Activated T-helper 1 cell treated with anti-CD3 and anti-CD28 coated beads, Interleukin-2, amount 50 U/mL, for 16 hours (primary cell): Measurements from ENCODE around the gene NXNL2.

ENCODE experiments used
- DNase-seq, 2 donors: peaks; one replicate each; pipeline ENCODE4 v3.0.0-alpha.2; 2020; ENCODE audit warnings: low read depth in 1 of 2, low spot score in 1 of 2

The NXNL2 gene

GRCh38 chr9:88534456-88535225 lies at the start of gene NXNL2:
NXNL2 (plus strand) TSS chr9:88535178; CDS start chr9:88535435, 257 bp downstream.
- DNase-seq = no peak

- DNase-seq = no peak
Measured at GRCh38 chr9:88488166-88488565, 46.8 kb upstream of the NXNL2 start.

- no peak for DNase-seq
Measured at GRCh38 chr9:88494983-88495721, 39.8 kb upstream of the NXNL2 start.

DNA sequence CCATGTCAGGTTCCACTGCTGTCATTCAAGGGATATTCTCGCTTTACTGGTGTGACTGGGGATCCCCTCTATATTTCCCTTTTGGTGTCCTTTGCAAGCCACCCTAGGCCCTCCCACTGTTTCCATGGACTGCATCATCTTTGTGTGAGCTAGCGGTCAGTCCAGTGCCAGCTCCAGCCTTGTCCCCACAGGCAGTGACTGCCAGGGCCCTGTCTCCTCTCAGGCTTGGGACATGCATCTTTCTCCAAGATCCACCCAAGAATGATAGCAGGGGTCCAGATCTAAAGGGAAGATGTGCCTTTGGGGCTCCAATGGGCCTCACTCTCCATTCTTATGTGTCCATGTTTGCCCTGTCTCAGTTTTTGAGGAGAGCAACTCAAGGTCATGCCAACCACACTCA lies 37.8 kb upstream of the NXNL2 start:
- DNase-seq = no peak

DNA sequence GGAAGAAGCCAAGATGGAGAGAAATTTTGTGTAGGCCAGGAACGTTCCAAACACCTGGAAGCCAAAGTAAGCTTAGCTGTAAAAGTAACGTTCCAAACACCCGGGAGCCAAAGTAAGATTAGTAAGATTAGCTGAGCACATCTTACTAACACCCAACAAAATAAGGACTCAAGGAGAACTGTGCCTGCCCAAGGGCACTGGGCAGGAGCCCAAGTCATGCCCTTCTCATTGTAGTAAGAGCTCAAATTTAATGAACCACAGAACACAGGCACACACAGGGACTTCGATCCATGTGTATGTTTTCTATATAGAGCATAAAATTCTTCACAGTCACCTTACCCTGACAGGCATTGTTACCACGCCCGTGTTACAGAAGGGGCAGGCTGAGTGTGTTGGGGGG lies 36.1 kb upstream of the NXNL2 start:
- DNase-seq = no peak

DNA sequence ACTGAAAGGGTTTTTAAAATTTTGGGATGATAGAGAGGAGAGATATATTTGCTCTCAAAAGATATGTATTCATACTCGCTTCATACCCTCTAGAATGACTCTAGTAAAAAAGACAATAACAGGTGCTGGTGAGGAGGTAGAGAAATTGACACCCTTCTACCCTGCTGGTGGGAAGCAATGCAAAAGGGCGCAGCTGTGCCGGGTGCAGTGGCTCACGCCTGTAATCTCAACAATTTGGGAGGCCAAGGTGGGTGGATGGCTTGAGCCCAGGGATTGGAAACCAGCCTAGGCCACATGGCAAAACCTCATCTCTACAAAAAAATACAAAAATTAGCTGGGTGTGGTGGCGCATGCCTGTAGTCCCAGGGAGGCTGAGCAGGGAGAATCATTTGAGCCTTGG lies 33.9 kb upstream of the NXNL2 start:
- no peak for DNase-seq

- no peak for DNase-seq
Measured at GRCh38 chr9:88502552-88503034, 32.4 kb upstream of the NXNL2 start.

DNA sequence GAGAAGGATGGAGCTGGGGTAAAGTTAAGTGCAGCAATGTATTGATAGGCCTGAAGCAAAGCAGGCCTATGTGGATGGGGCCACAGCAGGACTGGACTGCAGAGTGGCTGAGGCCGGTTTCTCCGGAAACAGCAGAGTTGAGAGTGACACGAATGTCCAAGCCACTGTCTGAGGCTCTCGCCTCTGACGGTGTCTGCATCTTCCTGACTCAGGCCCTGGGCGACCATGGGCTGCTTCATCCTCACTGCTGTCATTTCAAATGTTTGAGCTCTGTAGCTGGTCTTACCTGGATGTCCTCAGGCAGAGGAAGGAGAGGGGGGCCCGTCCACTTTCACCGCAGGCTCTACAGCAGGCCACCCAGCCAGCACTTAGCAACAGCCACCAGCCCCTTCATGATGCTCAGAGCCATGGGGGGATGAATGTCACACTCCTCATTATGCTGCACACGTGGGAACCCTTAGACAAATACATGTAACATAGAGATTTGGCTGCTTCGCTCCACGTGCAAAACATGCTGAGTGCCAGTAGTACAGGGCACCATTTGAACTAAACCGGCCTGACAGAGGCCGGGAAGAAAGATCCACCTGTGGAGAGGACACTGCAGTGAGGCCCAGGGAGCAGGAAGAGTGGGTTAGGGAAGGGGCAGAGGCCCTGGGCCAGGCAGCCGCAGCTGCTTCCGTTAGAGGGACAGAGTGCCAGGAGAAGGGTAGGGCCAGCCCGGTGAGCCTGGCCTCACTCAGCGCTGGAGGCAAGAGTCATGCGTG lies 31.7 kb upstream of the NXNL2 start:
- no peak for DNase-seq

DNA sequence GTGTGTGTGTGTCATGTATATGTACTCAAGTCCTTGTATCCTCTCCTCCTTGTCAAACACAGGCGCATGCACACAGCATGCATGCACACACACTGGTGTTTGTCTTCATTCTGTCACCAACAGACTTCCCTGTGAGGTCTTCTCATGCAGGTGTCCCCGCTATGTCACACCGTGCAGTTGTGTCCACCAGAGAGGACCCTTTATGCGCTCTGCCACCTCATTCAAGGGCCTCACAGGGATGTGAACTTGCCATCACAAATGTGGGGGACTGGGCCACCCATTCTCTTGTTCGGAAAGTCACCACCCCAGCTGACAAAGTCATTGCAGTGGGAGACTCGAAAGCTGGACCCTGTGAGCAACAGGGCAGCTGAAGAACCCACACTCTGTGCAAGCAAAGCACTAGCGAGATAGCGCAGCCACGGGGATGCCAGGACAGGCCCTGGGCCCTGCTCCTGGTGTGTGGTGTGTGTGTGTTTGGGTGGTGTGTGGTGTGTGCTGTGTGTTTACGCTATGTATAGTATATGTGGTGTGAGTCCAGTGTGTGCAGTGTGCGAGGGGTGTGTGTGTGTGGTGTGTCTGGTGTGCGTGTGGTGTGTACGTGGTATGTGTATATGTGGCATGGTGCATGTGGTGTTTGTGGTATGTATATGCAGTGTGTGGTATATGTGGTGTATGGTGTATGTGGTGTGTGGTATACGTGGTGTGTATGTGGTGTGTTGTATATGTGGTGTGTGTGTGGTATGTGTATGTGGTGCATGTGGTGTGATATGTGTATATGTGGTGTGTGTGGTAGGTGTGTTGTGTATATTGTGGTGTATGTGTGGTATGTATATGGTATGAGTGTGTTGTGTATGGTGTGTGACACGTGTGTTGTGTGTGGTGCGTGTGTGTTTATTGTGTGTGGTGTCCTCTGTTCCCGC lies 30.9 kb upstream of the NXNL2 start:
- DNase-seq = no peak

DNA sequence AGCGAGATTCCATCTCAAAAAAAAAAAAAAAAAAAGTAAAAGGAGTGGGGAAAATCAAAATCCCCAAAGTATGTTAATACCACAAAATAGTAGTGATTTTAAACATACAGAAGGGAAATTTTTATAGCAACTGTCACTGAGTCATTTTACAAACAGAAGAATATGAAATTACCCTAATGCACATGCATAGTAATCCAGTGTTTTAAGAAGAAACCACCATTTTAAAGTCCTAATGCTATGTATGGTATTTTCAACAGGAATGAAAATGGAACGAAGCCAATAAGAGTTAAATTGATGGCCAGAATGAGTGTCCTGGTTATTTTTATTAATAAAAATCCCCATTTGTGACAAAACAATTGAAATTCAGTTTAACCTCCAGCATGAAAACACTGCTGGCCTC lies 26.7 kb upstream of the NXNL2 start:
- DNase-seq = no peak

GRCh38 chr9:88511906-88512305 lies 23.1 kb upstream of the NXNL2 start:
- DNase-seq = no peak

- DNase-seq = no peak
Measured at GRCh38 chr9:88514247-88514646, 20.7 kb upstream of the NXNL2 start.

GRCh38 chr9:88521308-88521707 lies 13.7 kb upstream of the NXNL2 start:
- DNase-seq = no peak

DNA sequence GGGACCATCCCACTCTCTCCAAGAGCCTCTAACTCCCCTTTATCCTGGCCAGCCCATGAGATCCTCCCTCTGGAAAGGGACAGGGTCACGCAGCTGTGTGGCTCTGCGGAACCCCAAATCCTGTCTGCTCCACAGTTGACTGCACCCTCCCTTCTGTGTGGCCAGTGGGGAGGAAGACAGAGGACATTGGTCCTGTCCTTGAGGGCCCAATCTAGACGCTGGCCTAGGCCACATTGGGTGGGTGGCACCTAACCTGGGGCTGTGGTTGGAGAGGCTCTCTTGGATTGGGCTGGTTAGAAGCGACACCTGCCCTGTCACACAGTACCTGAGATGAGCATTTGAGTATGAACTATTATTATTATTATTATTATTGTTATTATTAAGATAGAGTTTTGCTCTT lies 12.6 kb upstream of the NXNL2 start:
- DNase-seq = no peak

DNA sequence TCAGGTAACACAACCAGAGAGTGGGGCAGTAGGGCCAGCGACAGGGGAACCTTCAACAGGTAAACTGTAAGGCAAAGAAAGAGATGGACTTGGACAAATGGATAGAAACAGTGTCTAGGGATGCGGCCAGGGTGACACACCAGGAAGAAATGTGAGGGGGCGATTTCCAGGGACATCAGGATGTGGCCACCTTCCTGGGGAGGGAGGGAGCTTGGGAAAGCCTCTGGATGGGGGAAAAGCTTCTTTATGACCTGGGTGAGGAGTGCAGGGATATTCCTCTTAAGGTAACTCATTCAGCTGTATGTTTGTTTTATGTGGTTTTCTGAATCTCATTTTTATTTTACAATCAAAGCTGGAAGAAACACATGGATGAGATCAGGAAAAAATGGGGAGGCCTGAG lies 11.9 kb upstream of the NXNL2 start:
- DNase-seq = no peak

DNA sequence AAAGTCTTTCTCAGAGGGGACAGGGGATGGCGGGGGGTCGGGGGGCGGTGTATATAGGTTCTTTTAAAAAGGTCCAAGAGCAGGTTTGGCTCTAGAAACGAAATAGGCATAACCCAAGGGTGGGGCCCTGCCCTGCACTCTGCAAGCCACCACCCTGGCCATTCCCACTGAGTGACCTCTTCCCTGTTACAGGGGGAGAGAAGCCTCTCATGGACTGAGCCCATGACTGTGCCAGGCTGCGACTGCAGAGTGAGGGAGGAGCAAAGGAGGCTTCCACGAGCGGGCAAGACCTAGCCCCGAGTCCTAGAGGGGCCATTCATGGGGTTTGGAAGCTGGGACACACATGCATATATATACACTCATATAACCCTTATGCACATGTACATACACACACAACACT lies 10.1 kb upstream of the NXNL2 start:
- DNase-seq = no peak

DNA sequence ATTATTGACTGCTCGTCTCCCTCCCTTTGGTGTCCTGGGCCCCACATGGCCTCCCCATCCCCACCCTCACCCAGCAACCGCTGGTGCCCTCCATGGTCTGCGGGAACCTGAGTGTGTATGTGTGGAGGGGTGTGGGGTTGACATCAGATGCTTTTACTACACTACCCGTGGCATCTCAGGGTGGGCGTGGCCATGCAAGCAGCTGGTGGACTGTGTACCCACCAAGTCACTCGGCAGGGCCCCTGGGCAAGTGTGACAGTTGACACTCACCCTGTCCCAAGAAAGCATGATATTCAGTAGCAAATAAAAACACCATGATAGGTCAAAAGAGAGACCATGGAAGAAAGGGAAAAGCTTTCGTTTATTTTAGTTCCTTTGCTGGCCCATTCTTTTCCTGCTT lies 7.4 kb upstream of the NXNL2 start:
- DNase-seq = no peak

DNA sequence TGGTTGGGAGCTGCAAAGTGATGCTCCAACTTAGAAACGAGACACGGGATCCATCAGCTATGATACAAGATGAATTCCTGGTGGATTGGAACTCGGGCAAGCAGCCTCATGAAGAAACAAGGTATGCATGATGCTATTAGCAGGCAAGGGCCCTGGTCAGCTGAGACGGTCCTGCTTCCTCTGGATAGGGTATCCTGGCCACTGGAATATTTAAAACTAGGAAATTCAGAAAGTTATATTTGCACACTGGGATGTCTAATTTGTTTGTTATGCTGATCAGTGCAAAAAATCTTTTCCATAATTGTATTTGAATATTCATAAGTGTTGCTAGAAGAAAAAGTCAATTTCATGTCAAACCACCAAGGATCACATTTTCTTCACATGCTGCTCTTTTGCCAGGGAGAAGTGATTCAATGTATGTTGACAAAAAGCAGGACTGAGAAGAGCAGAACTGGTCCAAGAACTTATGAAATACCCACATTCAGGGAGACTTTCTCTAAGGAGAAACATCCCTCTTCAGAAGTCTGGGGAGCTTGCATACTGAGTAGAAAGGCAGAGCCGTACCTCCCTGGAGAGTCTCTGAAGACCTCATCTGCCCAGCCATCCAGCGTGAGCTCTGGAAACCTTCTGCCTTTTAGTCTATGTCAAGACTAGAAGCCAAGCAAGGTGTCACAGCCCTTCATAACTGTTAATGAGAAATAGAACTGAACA lies 6.7 kb upstream of the NXNL2 start:
- DNase-seq = no peak

- DNase-seq = no peak
Measured at GRCh38 chr9:88529496-88529895, 5.5 kb upstream of the NXNL2 start.

- DNase-seq = no peak
Measured at GRCh38 chr9:88530051-88530450, 4.9 kb upstream of the NXNL2 start.
